Measurements from ENCODE around the gene ARHGEF40. TPM values are rescaled to one million over a fixed set of nuclear protein-coding genes. Genes with fewer than 3 reads are reported as not detected.

Gene ARHGEF40
- total and polyA plus RNA-seq, 10 of the 15 experiments (the other 5 are each of a cell fraction or from before 2014, with no cell fraction given): 0.03 to 0.31 (median 0.08) TPM; not detected in 2

DNA sequence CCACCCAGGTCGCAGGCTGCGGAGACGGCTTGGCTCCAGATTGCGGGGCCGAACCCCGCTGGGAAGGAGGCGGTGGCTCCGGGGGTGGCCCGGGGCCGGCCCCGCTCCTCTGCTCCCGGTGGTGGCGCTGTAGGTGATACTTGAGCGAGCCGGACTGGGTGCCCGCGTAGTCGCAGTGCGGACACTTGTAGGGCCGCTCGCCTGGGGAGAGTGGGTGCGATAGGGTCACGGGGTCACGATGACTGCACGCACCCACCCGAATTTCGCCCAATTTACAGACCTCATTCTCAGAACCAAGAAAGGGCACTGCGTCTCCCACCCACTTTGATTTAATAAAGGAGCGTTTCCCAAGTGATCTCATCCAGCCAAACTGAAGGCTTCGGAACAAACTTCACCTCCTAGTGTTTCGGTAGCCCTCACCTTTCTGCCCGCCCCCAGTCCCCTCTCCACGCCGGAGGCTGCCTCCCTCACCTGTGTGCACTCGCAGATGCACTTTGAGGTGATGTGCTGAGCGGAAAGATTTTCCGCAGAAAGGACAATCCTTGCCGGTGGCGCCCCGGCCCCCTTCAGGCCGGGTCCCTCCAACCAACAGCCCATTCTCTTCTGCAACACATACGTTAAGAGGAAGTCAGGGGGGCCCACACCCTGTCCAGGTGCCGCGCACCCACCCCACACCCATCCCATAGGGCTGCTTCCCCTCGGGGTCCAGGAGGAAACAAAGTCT is 21.0 kb downstream of the ARHGEF40 start:
- ChIA-PET RAD21 (ENCODE audit: unreplicated experiment) (interaction anchor here (1.9 to 3.2 kb wide), 4 partner anchors 12 to 76 kb away, joined by 11 to 51 read pairs (median 24); partner anchors contain the start of genes ARHGEF40 and TMEM253), POLR2A (no interaction called here), CTCF (interaction anchor here (0.6 to 6.9 kb wide), 12 partner anchors 13 to 78 kb away, joined by 3 to 194 read pairs (median 29); partner anchors contain the start of genes ARHGEF40 and TMEM253), SMC1A (ENCODE audit: uncharacterized antibody, unreplicated experiment) (interaction anchor here (1.5 to 2.9 kb wide), 5 partner anchors 10 to 77 kb away, joined by 4 to 28 read pairs (median 7); partner anchors contain the start of gene TMEM253)
- H3K4me3 ChIP-seq: no peak overlapping the region
- 71% methylated on average over 31 of the region's 45 CpGs for WGBS (ENCODE audit: insufficient coverage, insufficient replicate concordance, low lambda C conversion rate, missing lambda C conversion rate)
- no peaks in the 10 kb centered on the region for H3K9me3 ChIP-seq (replicated peaks; ENCODE audit: control insufficient read depth, insufficient read depth, low read length)
- no peak overlapping the region for H2AFZ ChIP-seq (ENCODE audit: control insufficient read depth, low read depth, low read length)
- H4K20me1 ChIP-seq (ENCODE audit: control insufficient read depth, insufficient read depth): no peaks in the 10 kb centered on the region
- no peaks in the 10 kb centered on the region for H3K4me1 ChIP-seq (ENCODE audit: control insufficient read depth, insufficient read depth, low read length)
- no peak overlapping the region for H3K4me2 ChIP-seq (ENCODE audit: control insufficient read depth, insufficient read depth)
- no peak overlapping the region for H3K27ac ChIP-seq (ENCODE audit: control insufficient read depth, insufficient read depth)
- FAIRE-seq (no peak), ATAC-seq (no peak), DNase-seq (ENCODE audit: low read depth, low spot score) (no peak)
- BruUV-seq (replicated peaks): no TSS peak
- H3K79me2 ChIP-seq (ENCODE audit: control insufficient read depth, insufficient read depth, low read length): no peaks in the 10 kb centered on the region
- no peak overlapping the region for H3K9ac ChIP-seq (ENCODE audit: control insufficient read depth, insufficient read depth, low read length)
- intact Hi-C loops (cut with micrococcal nuclease; ENCODE audit: unreplicated experiment) (no loop called here), in situ Hi-C loops (cut with MboI) (no loop called here)
- no peaks in the 10 kb centered on the region for H3K27me3 ChIP-seq (replicated peaks in 1 of 2; ENCODE audit: control insufficient read depth in 2 of 2, insufficient read depth in 2 of 2, low read length in 1 of 2)
- no peaks in the 10 kb centered on the region for H3K36me3 ChIP-seq (ENCODE audit: control insufficient read depth in 2 of 2, insufficient read depth in 2 of 2, low read length in 1 of 2)
- TF ChIP-seq RUNX3 (IDR thresholded peaks at IDR 0.05; ENCODE audit: low read length) (no peak), STAT3 (IDR thresholded peaks at IDR 0.05; ENCODE audit: low read depth, low read length) (no peak), RB1 (IDR thresholded peaks at IDR 0.05; ENCODE audit: borderline replicate concordance) (no peak), SMAD1 (IDR thresholded peaks at IDR 0.05; ENCODE audit: low read depth, partially characterized antibody) (no peak), HDAC2 (IDR thresholded peaks at IDR 0.05) (no peak), NFIC (IDR thresholded peaks at IDR 0.05; ENCODE audit: low read depth, low read length) (no peak), JUND (IDR thresholded peaks at IDR 0.05; ENCODE audit: low read depth, low read length) (no peak), TCF3 (IDR thresholded peaks at IDR 0.05; ENCODE audit: borderline replicate concordance, insufficient read depth, low read depth, low read length) (no peak), EED (IDR thresholded peaks at IDR 0.05; ENCODE audit: low read depth) (no peak), NR2C2 (IDR thresholded peaks at IDR 0.05; ENCODE audit: borderline replicate concordance, control insufficient read depth, insufficient read length, low read depth) (no peak), NR2F1 (conservative IDR thresholded peaks at IDR 0.05) (no peak)
- TF ChIP-seq, protein P1, sequence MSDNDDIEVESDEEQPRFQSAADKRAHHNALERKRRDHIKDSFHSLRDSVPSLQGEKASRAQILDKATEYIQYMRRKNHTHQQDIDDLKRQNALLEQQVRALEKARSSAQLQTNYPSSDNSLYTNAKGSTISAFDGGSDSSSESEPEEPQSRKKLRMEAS (IDR thresholded peaks at IDR 0.05; ENCODE audit: low read depth, low read length): no peak
- TF ChIP-seq, protein P2, sequence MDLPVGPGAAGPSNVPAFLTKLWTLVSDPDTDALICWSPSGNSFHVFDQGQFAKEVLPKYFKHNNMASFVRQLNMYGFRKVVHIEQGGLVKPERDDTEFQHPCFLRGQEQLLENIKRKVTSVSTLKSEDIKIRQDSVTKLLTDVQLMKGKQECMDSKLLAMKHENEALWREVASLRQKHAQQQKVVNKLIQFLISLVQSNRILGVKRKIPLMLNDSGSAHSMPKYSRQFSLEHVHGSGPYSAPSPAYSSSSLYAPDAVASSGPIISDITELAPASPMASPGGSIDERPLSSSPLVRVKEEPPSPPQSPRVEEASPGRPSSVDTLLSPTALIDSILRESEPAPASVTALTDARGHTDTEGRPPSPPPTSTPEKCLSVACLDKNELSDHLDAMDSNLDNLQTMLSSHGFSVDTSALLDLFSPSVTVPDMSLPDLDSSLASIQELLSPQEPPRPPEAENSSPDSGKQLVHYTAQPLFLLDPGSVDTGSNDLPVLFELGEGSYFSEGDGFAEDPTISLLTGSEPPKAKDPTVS (IDR thresholded peaks at IDR 0.05; ENCODE audit: low read depth, low read length): no peak
- TF ChIP-seq, protein P3, sequence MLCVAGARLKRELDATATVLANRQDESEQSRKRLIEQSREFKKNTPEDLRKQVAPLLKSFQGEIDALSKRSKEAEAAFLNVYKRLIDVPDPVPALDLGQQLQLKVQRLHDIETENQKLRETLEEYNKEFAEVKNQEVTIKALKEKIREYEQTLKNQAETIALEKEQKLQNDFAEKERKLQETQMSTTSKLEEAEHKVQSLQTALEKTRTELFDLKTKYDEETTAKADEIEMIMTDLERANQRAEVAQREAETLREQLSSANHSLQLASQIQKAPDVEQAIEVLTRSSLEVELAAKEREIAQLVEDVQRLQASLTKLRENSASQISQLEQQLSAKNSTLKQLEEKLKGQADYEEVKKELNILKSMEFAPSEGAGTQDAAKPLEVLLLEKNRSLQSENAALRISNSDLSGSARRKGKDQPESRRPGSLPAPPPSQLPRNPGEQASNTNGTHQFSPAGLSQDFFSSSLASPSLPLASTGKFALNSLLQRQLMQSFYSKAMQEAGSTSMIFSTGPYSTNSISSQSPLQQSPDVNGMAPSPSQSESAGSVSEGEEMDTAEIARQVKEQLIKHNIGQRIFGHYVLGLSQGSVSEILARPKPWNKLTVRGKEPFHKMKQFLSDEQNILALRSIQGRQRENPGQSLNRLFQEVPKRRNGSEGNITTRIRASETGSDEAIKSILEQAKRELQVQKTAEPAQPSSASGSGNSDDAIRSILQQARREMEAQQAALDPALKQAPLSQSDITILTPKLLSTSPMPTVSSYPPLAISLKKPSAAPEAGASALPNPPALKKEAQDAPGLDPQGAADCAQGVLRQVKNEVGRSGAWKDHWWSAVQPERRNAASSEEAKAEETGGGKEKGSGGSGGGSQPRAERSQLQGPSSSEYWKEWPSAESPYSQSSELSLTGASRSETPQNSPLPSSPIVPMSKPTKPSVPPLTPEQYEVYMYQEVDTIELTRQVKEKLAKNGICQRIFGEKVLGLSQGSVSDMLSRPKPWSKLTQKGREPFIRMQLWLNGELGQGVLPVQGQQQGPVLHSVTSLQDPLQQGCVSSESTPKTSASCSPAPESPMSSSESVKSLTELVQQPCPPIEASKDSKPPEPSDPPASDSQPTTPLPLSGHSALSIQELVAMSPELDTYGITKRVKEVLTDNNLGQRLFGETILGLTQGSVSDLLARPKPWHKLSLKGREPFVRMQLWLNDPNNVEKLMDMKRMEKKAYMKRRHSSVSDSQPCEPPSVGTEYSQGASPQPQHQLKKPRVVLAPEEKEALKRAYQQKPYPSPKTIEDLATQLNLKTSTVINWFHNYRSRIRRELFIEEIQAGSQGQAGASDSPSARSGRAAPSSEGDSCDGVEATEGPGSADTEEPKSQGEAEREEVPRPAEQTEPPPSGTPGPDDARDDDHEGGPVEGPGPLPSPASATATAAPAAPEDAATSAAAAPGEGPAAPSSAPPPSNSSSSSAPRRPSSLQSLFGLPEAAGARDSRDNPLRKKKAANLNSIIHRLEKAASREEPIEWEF (IDR thresholded peaks at IDR 0.05; ENCODE audit: insufficient replicate concordance, low read depth, low read length): no peak
- TF ChIP-seq, protein P4, sequence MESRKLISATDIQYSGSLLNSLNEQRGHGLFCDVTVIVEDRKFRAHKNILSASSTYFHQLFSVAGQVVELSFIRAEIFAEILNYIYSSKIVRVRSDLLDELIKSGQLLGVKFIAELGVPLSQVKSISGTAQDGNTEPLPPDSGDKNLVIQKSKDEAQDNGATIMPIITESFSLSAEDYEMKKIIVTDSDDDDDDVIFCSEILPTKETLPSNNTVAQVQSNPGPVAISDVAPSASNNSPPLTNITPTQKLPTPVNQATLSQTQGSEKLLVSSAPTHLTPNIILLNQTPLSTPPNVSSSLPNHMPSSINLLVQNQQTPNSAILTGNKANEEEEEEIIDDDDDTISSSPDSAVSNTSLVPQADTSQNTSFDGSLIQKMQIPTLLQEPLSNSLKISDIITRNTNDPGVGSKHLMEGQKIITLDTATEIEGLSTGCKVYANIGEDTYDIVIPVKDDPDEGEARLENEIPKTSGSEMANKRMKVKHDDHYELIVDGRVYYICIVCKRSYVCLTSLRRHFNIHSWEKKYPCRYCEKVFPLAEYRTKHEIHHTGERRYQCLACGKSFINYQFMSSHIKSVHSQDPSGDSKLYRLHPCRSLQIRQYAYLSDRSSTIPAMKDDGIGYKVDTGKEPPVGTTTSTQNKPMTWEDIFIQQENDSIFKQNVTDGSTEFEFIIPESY (IDR thresholded peaks at IDR 0.05): no peak

All from GM12878 (cell line).